ENCODE data around the gene ROGDI.

ROGDI gene

GRCh38 chr16:4768549-4769305 is 33.7 kb downstream of the ROGDI start:
- peak; percentile 75 to 78 for DNase-seq (ENCODE audit: low read depth in 1 of 2, low spot score in 1 of 2)

GRCh38 chr16:4767872-4768548 is 34.4 kb downstream of the ROGDI start:
- DNase-seq (ENCODE audit: low read depth in 1 of 2, low spot score in 1 of 2): no peak

- peak; percentile 93 to 96 for DNase-seq (ENCODE audit: low read depth in 1 of 2, low spot score in 1 of 2)
Observed at GRCh38 chr16:4766875-4767628, 35.4 kb downstream of the ROGDI start, which contains the start of gene ZNF500. ZNF500 (minus strand) TSS chr16:4767162; CDS start chr16:4765978, 1,184 bp downstream.

GRCh38 chr16:4765511-4766474 is 36.6 kb downstream of the ROGDI start:
- DNase-seq (ENCODE audit: low read depth in 1 of 2, low spot score in 1 of 2): no peak

- DNase-seq (ENCODE audit: low read depth in 1 of 2, low spot score in 1 of 2): no peak
Observed at GRCh38 chr16:4763791-4764190, 38.6 kb downstream of the ROGDI start.

GRCh38 chr16:4762205-4762604 is 40.2 kb downstream of the ROGDI start:
- no peak for DNase-seq (ENCODE audit: low read depth in 1 of 2, low spot score in 1 of 2)

- DNase-seq (ENCODE audit: low read depth in 1 of 2, low spot score in 1 of 2): no peak
Observed at GRCh38 chr16:4760221-4760910, 42.1 kb downstream of the ROGDI start.

GRCh38 chr16:4755687-4756086 is 46.7 kb downstream of the ROGDI start:
- no peak for DNase-seq (ENCODE audit: low read depth in 1 of 2, low spot score in 1 of 2)

GRCh38 chr16:4754865-4755264 is 47.6 kb downstream of the ROGDI start:
- DNase-seq (ENCODE audit: low read depth in 1 of 2, low spot score in 1 of 2): no peak

- DNase-seq (ENCODE audit: low read depth in 1 of 2, low spot score in 1 of 2): no peak
Observed at GRCh38 chr16:4753227-4753626, 49.2 kb downstream of the ROGDI start.

- DNase-seq (ENCODE audit: low read depth in 1 of 2, low spot score in 1 of 2): no peak
Observed at GRCh38 chr16:4752351-4753100, 49.9 kb downstream of the ROGDI start.

GRCh38 chr16:4750896-4751295 is 51.5 kb downstream of the ROGDI start:
- DNase-seq (ENCODE audit: low read depth in 1 of 2, low spot score in 1 of 2): no peak

- no peak for DNase-seq (ENCODE audit: low read depth in 1 of 2, low spot score in 1 of 2)
Observed at GRCh38 chr16:4749700-4750257, 52.7 kb downstream of the ROGDI start.

GRCh38 chr16:4748682-4749411 is 53.6 kb downstream of the ROGDI start:
- DNase-seq (ENCODE audit: low read depth in 1 of 2, low spot score in 1 of 2): no peak

- DNase-seq (ENCODE audit: low read depth in 1 of 2, low spot score in 1 of 2): no peak
Observed at GRCh38 chr16:4747906-4748681, 54.3 kb downstream of the ROGDI start.

- no peak for DNase-seq (ENCODE audit: low read depth in 1 of 2, low spot score in 1 of 2)
Observed at GRCh38 chr16:4746991-4747574, 55.4 kb downstream of the ROGDI start.
